Measurements from ENCODE around the gene TGFBR2.

DNA sequence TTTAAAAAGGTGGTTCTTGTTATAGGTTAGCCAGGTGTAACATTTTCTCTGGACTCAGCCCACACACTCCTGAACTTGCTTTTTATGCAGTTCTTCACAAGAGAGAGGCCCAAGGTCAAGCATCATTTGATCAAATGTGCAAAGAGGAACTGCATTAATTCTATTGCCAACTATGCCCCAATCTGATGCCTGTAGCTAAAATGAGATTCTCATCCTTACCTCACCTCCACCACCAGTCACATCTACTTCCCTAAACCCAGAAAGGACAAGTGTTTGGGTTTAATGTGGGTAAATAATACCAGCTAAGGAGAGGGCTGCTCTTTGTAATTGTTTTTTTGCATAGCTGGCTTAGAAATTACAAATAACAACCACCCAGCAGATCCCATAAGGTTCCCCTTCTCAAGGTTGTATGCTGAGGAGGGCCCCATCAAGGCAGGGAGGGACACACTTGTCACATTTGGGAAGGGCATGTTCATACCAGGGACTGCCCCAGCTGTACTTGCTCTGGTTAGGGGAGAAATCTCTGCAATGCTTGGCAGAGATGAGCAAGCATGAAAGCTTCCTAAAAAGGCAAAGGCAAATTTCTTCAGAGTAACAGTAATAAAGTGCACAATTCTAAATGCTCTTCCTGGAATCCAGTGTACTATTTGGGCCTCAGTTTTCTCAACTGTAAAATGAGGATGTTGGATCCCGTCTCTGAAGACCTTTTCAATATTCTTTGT lies 76.2 kb downstream of the TGFBR2 start:
- TF ChIP-seq EZH2 (IDR thresholded peaks at IDR 0.05; ENCODE audit: insufficient read depth, low read length) = no peak
- TF ChIP-seq, protein P1, sequence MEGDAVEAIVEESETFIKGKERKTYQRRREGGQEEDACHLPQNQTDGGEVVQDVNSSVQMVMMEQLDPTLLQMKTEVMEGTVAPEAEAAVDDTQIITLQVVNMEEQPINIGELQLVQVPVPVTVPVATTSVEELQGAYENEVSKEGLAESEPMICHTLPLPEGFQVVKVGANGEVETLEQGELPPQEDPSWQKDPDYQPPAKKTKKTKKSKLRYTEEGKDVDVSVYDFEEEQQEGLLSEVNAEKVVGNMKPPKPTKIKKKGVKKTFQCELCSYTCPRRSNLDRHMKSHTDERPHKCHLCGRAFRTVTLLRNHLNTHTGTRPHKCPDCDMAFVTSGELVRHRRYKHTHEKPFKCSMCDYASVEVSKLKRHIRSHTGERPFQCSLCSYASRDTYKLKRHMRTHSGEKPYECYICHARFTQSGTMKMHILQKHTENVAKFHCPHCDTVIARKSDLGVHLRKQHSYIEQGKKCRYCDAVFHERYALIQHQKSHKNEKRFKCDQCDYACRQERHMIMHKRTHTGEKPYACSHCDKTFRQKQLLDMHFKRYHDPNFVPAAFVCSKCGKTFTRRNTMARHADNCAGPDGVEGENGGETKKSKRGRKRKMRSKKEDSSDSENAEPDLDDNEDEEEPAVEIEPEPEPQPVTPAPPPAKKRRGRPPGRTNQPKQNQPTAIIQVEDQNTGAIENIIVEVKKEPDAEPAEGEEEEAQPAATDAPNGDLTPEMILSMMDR (IDR thresholded peaks at IDR 0.05; ENCODE audit: insufficient read depth, low read depth, low read length) = no peak
